Urinary bladder (tissue), 4 donors: ENCODE results near the gene BCL2L14. TPM values are rescaled to one million over a fixed set of nuclear protein-coding genes. Genes with fewer than 3 reads are reported as not detected.
"Not testable (repeated sequence)": the region's sequence is repeated elsewhere in the genome, so short reads cannot be mapped to it uniquely, and the experiment has no call there.

Experiments used
- DNase-seq: peaks from one replicate; pipeline ENCODE4 v3.0.0-alpha.2; 2015; ENCODE audit errors: extremely low spot score
- H3K27ac ChIP-seq: one replicate; pipeline ENCODE4 v1.5.1; 2013; ENCODE audit warnings: low read depth, mild to moderate bottlenecking, moderate library complexity
- H3K36me3 ChIP-seq: one replicate; pipeline ENCODE4 v1.6.1; 2013; ENCODE audit warnings: mild to moderate bottlenecking, moderate library complexity; ENCODE audit not compliant: insufficient read depth
- H3K4me1 ChIP-seq: one replicate; pipeline ENCODE4 v1.6.1; 2013; ENCODE audit warnings: mild to moderate bottlenecking, moderate library complexity; ENCODE audit not compliant: insufficient read depth
- H3K4me3 ChIP-seq: one replicate; pipeline ENCODE4 v1.5.1; 2013; ENCODE audit warnings: low read depth, low read length
- WGBS: extraction: QIAGEN DNeasy Blood & Tissue Kit; methylation state at CpG from one replicate; pipeline ENCODE4 v1.1.7; 2013; 5-methylcytosine and 5-hydroxymethylcytosine counted together
- polyA plus RNA-seq: library from polyadenylated mRNA; stranded (reverse); fragments of 200-250 nt; gene quantifications from one replicate; pipeline ENCODE4 v1.2.3, GENCODE V29; 2013
- total RNA-seq: library from RNA; depleted of rRNA; stranded (reverse); fragments of >200 nt; gene quantifications from one replicate; pipeline ENCODE4 v1.2.3, GENCODE V29; 2014
- donor health status: healthy with polysubstance abuse.
- donor health status: healthy.

BCL2L14 gene
- total and polyA plus RNA-seq, 2 donors, result 0.63 to 3.4 TPM

GRCh38 chr12:12099102-12099501, 28.4 kb downstream of the BCL2L14 start:
- no peak for DNase-seq
- no peak overlapping the region for H3K4me3 ChIP-seq
- 47% methylated on average over 6 of the region's 6 CpGs for WGBS
- no peak overlapping the region for H3K27ac ChIP-seq
- no peaks in the 10 kb centered on the region for H3K4me1 ChIP-seq
- no peaks in the 10 kb centered on the region for H3K36me3 ChIP-seq

GRCh38 chr12:12107678-12108077, 36.9 kb downstream of the BCL2L14 start:
- Histone ChIP-seq H3K4me3 (no peak overlapping the region), H3K36me3 (no peaks in the 10 kb centered on the region), H3K27ac (no peak overlapping the region), H3K4me1 (no peaks in the 10 kb centered on the region)
- no peak for DNase-seq
- 76% methylated on average over 6 of the region's 6 CpGs for WGBS

- WGBS, result 97% methylated on average over 1 of the region's 1 CpG
- H3K4me1 ChIP-seq, result no peaks in the 10 kb centered on the region
- DNase-seq, result no peak
- H3K27ac ChIP-seq, result no peak overlapping the region
- H3K4me3 ChIP-seq, result no peak overlapping the region
- H3K36me3 ChIP-seq, result no peaks in the 10 kb centered on the region
Observed at GRCh38 chr12:12108441-12109058, 37.8 kb downstream of the BCL2L14 start.

- H3K27ac ChIP-seq, H3K36me3 ChIP-seq, H3K4me1 ChIP-seq, H3K4me3 ChIP-seq, DNase-seq: not testable (repeated sequence)
- WGBS, result 81% methylated on average over 32 of the region's 37 CpGs
Observed at GRCh38 chr12:12110923-12111555, 40.3 kb downstream of the BCL2L14 start.

- 65% methylated on average over 4 of the region's 4 CpGs for WGBS
- Histone ChIP-seq H3K36me3 (no peaks in the 10 kb centered on the region), H3K4me1 (no peaks in the 10 kb centered on the region), H3K27ac (no peak overlapping the region), H3K4me3 (no peak overlapping the region)
- DNase-seq, result no peak
Observed at GRCh38 chr12:12115514-12115913, 44.8 kb downstream of the BCL2L14 start.

GRCh38 chr12:12116677-12117076, 45.9 kb downstream of the BCL2L14 start:
- no peak overlapping the region for H3K4me3 ChIP-seq
- DNase-seq, result no peak
- WGBS, result 95% methylated on average over 2 of the region's 2 CpGs
- no peak overlapping the region for H3K27ac ChIP-seq
- no peaks in the 10 kb centered on the region for H3K36me3 ChIP-seq
- no peaks in the 10 kb centered on the region for H3K4me1 ChIP-seq

- Histone ChIP-seq H3K36me3 (peaks cover 2% of the 10 kb centered on the region), H3K27ac (no peak overlapping the region), H3K4me1 (no peaks in the 10 kb centered on the region), H3K4me3 (no peak overlapping the region)
- WGBS, result 83% methylated on average over 5 of the region's 5 CpGs
- no peak for DNase-seq
Observed at GRCh38 chr12:12121061-12121460, 50.3 kb downstream of the BCL2L14 start.

- H3K36me3 ChIP-seq, result peaks cover 2% of the 10 kb centered on the region
- no peak overlapping the region for H3K27ac ChIP-seq
- no peak for DNase-seq
- WGBS, result 77% methylated on average over 3 of the region's 3 CpGs
- no peaks in the 10 kb centered on the region for H3K4me1 ChIP-seq
- H3K4me3 ChIP-seq, result no peak overlapping the region
Observed at GRCh38 chr12:12123036-12123604, 52.4 kb downstream of the BCL2L14 start.

- Histone ChIP-seq H3K27ac (no peak overlapping the region), H3K36me3 (peaks cover 2% of the 10 kb centered on the region), H3K4me1 (no peaks in the 10 kb centered on the region), H3K4me3 (no peak overlapping the region)
- DNase-seq, result no peak
- 88% methylated on average over 4 of the region's 4 CpGs for WGBS
Observed at GRCh38 chr12:12126551-12126950, 55.8 kb downstream of the BCL2L14 start.

GRCh38 chr12:12127304-12127703, 56.6 kb downstream of the BCL2L14 start:
- 99% methylated on average over 2 of the region's 2 CpGs for WGBS
- no peak for DNase-seq
- H3K4me1 ChIP-seq, result no peaks in the 10 kb centered on the region
- no peak overlapping the region for H3K4me3 ChIP-seq
- peaks cover 2% of the 10 kb centered on the region for H3K36me3 ChIP-seq
- H3K27ac ChIP-seq, result no peak overlapping the region

- no peaks in the 10 kb centered on the region for H3K4me1 ChIP-seq
- DNase-seq, result no peak
- whole genome bisulfite sequencing, result 73% methylated on average over 4 of the region's 4 CpGs
- H3K4me3 ChIP-seq, result no peak overlapping the region
- H3K36me3 ChIP-seq, result no peaks in the 10 kb centered on the region
- no peak overlapping the region for H3K27ac ChIP-seq
Observed at GRCh38 chr12:12128670-12129069, 57.9 kb downstream of the BCL2L14 start.

GRCh38 chr12:12133259-12133658, 62.5 kb downstream of the BCL2L14 start:
- WGBS, result 84% methylated on average over 3 of the region's 3 CpGs
- DNase-seq, result no peak
- Histone ChIP-seq H3K27ac (no peak overlapping the region), H3K4me1 (no peaks in the 10 kb centered on the region), H3K36me3 (no peaks in the 10 kb centered on the region), H3K4me3 (no peak overlapping the region)

GRCh38 chr12:12133785-12134184, 63.0 kb downstream of the BCL2L14 start:
- Histone ChIP-seq H3K27ac (no peak overlapping the region), H3K36me3 (no peaks in the 10 kb centered on the region), H3K4me1 (no peaks in the 10 kb centered on the region), H3K4me3 (no peak overlapping the region)
- 95% methylated on average over 5 of the region's 5 CpGs for WGBS
- DNase-seq, result no peak
